COLO668 (cell line): ENCODE measurements around the gene FLNB.

Experiments
- DNase-seq: peaks from one replicate; lab custom pipeline; 2025; ENCODE audit not compliant: unreplicated experiment; lab: John Stamatoyannopoulos, UW

FLNB gene

DNA sequence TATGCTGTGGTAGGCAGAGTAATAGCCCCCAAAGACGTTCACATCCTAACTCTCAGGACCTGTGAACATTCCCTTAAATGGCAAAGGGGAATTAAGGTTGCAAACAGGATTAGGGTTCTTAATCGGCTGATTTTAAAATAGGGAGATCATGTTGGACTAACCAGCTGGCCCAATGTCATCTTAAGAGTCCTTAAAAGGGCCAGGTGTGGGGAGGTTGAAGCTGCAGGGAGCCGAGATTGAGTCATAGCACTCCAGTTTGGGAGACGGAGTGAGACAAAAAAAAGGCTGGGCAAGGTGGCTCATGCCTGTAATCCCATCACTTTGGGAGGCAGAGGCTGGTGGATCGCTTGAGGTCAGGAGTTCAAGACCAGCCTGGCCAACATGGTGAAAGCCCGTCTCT, 1.6 kb upstream of the FLNB start:
- no peak for DNase-seq

DNA sequence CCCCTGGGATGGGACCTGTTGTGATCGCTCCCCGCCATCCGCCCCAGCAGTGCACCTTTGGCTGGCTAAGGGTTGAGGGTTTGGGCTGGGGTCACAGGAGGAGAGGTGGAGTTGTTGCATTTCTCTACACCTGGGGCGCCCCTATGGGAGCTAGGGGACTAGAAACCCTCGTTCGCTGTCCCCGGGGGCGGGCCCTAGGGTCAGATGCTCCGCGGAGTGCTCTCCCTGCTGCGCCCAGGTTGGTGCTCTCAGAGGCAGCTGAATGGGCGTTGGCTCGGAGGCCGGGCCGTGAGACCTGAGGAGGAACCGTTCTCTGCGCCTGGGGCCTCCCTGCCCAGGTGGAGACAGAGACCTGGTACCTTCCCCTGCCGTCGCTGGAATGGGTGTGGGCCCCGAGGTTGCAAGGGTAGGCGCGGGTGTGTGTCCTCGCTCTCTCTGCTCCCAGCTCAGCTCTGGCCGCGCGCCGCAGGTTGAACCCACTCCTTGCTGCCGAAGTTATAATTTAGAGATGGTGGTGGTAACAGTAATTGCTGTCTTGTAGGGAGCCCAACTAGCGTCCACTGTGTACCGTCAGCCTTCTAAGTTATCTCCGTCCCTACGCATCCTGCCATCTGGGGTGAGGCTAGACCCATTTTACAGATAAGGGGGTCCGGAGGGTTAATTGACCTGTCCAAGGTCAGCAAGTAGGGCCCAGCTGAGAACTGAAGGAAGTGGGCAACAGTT, 965 bp downstream of the FLNB start:
- peak; percentile 40 for DNase-seq

DNA sequence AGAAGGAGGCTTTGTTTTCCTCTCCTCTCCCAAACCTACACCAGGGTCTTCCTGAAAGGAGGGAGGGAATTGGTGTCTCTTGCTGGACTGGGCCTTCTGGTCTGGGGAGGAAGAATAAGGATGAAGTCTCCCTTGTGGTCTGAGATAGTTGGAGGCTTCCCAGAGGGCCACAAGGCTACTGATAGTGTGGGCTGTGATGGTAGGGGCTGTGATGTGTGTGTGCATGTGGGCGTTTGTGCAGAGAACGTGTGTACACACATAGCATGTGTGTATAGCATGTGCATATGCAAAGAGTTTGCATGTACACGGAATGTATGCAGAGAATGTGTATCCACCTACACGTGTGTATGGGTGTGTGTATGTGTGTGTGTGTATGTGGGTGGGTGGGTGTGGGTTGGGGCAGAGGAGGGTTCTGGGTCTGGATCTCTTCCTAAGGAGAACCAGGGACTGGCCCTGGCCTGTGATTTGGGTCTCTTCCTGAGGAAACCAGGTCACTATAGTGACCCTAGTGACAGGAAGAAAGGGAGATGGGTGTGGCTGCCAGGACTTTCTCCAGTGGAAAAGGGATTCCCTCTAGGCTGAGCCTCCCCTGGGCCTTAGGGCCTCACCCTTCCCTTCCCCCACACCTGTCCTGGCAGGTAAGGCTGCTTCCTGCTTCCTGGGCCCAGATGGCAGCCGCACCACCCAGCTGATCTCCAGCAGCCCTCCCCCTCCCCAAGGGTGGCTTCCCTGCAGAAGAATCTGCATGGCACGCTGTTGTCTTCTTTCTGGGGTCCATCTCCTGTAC, 1.7 kb downstream of the FLNB start:
- DNase-seq, result peak; percentile 72

DNA sequence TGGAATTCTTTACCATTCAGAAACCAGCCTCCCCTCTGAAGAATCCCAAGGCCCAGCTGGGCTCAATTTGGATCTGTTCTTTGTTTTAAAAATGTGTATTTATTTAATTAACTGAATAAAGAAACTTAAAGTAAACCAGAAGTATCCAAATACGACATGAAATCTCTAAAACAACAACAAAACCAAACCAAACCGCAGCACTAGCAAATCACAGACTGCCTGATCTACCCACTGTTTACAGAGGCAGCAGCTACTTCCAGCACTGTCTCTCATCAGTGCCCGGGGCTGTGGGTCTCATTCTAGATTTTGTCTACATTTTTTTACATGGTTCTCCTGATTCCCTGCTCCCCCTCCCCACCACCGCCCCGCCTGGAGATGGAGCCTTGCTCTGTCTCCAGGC, 2.3 kb downstream of the FLNB start:
- no peak for DNase-seq

DNA sequence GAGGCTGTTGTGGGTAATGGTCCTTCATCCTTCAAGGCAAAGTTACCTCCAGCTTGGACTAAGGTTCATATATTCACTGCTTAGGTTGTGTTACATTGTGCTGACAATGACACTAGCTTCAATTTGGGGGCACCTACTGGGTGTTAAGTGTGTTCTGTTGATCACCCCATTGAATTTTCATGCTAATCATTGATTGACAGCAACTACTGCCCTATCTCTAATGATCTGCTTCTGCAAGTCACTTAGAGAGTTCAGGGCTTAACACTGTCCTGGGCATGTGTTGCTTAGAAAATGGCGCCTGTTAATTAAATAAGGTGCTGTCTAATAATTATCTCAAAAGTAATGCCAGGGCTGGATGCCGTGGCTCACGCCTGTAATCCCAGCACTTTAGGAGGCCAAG, 3.4 kb downstream of the FLNB start:
- no peak for DNase-seq

DNA sequence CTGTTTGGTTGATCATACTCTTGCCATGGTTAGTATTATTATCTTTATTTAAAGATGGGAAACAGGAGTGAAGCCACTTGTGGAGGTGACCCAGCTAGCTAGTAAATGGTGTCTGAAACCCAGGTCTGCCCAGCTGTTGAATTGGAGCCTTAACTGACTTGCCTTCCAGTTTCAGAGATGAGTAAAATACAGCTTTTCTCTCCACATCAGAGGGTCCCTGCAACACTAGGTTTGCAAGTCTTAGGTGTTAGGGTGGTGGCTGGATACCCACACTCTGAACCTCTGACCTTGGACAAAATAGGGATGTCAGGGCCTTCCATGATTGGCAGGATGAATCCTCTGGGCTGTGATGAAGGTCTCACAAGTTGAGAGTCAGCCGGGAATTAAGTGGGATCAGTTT, 4.1 kb downstream of the FLNB start:
- DNase-seq, result no peak

DNA sequence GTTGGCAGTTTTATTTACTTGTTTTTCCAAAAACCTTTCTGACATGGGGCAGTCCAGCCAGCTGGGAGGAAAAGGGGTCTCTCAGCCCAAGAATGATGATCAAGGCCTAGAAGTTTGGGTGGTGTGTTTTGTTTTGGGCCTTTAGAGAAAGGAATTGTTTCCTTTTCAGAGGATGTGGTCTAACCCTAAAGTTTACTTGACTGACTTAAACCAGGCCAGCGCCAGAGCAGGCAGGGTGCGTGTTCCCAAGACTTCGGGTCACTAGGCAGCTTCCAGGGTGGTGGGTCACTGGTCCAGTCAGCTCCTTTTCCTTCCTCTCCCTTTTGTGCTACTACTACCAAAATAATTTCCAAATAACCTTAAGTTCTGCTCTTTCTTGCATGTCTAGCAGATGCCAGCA, 4.9 kb downstream of the FLNB start:
- no peak for DNase-seq

DNA sequence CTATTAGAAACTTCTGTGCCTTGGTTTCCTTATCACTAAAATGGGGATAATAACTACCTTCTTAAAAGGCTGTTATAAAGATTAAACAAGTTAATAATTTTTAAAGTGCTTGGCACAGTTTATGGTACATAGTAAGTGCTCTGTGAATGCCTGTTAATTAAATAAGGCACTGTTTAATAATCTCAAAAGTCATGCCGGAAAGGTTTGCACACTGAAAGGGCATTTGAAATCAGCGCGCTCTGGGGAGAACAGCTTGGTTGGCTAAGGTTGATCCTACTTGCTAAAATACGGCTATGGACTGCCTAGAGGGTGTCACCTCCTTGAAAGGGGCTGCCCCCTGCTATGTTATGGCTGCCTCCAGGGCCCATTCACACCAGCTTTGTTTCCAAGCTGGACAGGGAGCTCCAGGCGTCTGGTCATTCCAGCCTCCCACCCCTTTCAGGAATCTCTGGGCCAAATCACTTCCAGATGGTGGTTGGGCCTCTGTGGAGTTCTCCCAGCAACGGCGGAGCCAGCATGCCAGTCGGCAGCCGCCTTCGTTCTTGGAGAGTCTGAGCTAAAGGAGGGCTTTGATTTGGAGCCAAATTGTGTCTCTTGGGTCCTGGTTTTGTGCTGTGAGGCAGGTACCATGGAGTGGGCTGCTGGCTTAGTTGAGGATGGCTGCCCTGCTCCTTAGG, 5.9 kb downstream of the FLNB start:
- no peak for DNase-seq

DNA sequence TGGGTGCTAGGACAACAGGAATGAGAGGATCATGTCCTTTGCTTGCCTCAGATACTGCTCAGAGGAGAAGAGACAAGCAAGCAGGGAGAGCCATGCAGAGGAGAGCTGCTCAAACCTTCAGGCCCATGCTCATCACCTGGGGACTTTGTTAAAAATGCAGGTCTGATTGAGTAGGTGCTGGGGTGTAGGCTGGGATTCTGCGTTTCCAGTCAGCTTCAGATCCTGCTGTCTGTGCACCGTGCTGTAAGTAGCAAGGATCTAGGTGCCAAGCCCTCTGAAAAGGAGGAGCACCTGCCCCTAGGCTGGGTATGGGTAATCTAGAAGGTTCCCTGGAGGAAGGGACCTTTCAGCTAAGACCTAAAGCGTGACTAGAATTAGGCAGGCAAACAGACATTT, 7.3 kb downstream of the FLNB start:
- no peak for DNase-seq

DNA sequence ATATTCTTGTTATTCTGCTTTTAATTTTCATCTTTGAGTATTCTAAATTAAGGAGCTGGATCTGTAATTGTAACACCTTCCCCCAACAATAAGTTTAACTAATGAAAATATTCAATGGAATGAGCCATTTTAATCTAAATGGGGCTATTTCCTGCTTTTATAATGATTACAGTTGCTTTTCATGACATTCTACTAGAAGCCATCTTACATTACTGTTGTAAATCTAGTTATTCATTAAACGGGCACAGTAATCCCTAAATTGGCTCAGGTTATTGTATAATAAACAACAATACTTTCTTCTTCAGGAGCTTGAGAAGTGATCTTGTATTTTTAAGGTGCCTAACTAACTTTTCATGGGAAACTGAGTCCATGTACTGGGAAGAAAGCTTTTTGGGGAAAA, 8.5 kb downstream of the FLNB start:
- no peak for DNase-seq

DNA sequence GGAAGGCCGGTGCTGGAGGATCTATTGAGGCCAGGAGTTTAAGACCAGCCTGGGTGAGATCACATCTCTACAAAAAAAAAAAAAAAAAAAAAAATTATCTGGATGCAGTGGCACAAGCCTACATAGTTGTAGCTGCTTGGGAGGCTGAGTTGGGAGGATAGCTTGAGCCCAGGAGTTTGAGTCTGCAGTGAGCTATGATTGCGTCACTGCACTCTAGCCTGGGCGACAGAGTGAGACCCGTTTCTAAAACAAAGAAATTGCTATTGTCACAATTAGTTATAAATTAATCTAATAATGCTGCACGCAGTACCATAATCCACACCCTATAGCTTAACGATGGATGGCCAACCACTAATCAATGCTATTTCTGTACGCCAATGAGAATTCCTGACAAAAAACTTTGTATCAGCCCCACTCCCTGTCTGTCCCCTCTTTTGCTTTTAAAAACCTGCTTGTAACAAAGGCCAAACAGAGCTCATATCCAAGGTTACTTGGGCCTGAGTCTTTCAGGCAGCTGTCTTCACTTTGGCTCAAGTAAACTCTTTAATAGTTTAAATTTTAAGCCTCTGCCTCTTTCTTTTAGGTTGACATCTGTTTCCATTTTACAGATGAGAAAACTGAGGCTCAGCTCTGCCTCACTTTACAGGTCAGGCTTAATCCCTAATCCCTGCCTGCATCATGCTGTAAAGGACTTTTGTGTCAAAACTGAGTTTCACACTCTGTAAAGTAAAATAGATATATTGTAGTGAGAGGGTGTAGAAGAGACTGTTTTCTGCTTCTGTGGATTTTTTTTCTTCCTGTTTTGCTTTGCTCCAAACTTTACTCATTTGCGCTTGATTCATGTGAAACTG, 10.9 kb downstream of the FLNB start:
- no peak for DNase-seq

DNA sequence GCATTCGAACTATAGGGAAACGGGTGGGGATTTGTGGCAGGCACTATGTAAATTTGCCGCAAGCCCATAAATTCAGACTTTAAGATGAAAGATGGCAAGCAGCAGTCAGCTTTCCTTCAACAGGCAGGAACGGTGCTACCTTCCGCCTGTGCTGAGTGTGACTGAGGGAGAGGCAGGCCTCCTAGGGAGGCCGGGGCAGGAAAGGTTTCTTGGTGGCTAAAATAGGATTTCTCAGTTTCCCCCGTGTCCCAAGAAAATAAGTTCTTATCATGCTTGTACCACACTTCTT, 12.5 kb downstream of the FLNB start:
- DNase-seq, result no peak

DNA sequence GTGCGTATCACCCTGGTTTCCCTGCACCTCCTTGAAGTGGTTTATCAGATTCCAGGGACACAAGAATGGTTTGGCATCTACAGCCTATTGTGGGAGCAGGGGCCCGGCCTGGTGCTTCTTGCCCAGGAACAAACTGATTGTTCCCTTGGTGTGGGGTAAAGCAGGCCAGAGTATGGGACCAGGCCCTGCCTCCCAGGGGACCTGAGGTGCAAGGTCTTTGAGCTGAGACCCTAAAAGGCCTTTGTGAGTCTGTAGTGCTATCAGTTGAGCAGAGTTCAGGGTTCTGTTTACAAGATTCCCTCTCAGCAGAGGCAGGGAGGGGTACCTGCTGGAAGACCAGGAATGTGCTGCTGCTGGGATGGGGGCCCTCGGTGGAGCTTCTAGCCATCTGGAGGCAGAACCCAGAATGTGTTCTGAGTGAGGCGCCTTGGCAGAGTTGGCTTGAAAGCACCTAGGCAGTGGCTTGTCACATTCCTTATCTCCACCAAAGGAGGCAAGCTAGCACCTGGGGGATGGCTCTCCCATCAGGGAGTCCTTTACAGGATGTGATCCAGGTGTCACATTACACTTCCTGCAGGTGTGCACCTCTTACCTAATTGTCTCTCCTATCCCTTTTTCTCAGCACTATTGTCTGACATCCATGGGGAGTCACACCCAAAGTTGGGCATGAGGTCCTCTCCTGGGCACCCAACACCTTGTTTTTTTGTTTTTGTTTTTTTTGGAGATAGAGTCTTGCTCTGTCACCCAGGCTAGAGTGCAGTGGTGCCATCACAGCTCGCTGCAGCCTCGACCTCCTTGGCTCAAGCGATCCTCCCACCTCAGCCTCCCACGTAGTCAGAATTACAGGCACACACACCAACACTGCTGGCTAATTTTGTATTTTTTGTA, 13.1 kb downstream of the FLNB start:
- DNase-seq, result peak; percentile 79

DNA sequence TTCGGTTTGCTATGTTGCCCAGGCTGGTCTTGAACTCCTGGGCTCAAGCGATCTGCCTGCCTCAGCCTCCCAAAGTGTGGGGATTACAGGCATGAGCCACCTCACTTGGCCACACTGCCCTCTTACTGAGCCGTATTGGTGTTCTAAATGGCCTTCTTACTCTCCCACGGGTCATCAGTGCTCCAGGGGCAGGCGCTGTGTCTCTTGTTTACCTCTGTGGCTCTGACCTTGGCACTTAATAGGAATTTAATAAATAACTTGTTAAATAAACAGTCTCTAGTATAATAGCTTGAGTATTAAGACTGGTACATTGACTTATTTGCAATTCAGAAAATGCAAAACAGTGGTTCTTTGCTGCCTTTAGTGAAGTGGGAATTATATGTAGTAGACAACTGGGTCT, 13.7 kb downstream of the FLNB start:
- DNase-seq, result no peak

DNA sequence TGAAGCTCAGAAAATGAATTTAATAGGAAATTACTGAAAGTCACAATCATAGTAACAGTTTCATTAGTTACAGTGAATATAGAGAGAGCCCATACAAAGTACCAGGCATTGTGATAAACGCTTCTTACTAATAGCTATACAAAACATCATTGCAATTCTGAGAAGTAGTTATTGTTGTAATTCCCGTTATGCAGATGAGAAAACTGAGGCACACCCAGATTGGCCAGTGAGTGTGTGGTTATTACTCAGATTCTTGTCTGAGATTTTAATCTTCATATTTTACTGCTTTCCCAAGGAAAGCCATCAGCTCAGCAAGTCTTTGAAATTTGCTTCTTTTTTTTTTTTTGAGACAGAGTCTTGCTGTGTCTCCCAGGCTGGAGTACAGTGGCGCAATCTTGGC, 14.3 kb downstream of the FLNB start:
- no peak for DNase-seq

DNA sequence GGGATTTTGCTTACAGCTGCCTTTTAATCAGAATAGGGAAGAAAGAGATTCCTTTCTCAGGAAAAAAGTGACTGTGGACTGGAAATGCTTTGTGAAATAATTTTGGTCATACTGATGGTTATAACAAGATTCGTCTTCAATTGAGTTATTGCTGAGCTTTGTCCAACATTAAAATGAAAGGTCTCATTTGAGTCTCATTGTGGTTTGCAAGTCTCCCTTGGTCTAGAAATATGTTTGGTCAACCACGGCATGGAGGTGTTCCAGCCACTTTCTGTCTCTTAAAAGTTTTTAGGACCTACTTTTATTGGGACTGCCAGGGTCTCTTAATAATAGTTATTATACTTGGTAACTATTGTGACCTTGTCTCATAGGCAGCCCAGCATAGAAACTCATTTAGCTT, 15.3 kb downstream of the FLNB start:
- no peak for DNase-seq

DNA sequence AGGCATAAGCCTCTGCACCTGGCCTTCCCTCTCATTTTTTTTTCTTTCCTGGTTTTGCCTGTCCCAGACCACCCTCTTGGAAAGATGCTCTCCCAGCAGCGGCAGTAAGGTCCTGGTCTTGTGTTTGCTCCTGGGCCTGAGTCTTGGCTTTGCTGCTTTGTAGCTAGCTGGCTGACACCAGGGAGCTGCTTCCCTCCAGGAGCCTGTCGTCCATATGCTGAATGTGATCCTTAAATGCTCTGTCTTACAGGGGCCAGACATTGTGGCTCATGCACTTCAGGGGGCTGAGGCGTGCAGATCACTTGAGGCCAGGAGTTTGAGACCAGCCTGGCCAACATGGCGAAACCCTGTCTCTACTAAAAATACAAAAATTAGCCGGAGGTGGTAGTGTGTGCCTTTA, 17.2 kb downstream of the FLNB start:
- no peak for DNase-seq

DNA sequence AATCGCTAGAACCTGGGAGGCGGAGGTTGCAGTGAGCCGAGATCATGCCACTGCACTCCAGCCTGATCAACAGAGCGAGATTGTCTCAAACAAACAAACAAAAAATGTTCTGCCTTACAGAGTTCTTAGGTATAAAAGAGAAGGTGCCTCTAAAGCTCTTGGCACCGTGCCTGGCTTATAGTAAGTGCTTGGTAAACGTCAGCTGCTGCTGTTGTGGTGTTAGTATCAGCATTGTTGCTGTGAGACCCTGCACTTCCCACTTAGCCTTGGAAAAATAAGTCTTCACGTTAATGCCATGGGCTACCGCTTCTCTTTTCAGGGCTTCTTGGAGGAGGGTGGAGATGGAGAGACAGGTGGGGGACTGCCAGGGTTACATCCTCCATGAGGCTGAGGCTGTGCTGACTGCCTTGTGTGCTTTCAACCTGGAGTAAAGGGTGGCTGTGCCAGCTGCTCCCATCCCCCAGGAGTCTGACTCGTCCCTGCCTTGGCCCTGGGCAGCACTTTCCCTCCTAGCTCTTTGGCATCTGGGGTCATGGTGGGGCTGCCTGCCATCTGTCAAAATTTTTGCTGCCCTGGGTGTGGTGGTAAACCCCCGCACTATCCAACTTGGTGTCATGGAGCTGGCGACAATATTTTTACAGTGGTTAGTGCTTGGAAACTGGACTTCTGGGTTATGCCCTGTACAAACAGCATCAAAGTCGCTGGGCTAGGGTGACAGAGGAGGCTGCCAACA, 17.8 kb downstream of the FLNB start:
- peak; percentile 79 for DNase-seq

DNA sequence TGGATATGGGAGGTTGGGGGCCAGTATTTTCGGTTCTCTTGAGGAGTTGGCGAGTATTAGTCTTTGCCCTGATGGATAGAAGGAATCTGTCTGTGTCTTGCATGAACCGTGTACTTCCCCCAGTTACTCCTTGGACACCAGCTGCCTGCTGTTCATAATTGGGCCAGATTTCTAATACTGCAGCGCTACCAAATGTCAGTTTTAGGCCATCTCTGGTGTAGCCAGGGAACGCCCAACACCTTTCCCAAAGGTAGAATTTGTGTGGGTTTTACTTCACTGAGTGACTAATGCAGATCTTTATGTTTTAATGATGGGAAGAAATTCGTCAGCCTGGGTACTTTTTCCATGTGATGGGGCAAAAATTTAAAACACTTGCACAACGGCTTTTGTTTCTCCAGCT, 18.4 kb downstream of the FLNB start:
- DNase-seq, result no peak
